Motor neuron (in vitro differentiated cells): Measurements from ENCODE around the gene NPY4R2. TPM values are rescaled to one million over a fixed set of nuclear protein-coding genes. Genes with fewer than 3 reads are reported as not detected.
A peak's percentile ranks its signal among the peaks of the same experiment; 100 is the strongest.
"Not testable (repeated sequence)": the region's sequence is repeated elsewhere in the genome, so short reads cannot be mapped to it uniquely, and the experiment has no call there.

ENCODE experiments used
- ATAC-seq, 8 experiments: fragments of 200-7000 bp; cut with Tn5 transposase; replicated peaks in 6 of 8; 2 replicates each; pipeline ENCODE4 v1.8.0; 2021; ENCODE audit warnings: mild to moderate bottlenecking in 8 of 8, moderate library complexity in 8 of 8
- H3K27ac ChIP-seq, 2 donors: fragments of 250-450 bp; sonication (Bioruptor Pico); 2 replicates each; pipeline ENCODE4 v1.9.0; 2021; ENCODE audit warnings: antibody characterized with exemption in 2 of 2, mild to moderate bottlenecking in 2 of 2, moderate library complexity in 1 of 2
- H3K4me1 ChIP-seq, 2 donors: fragments of 250-450 bp; sonication (Bioruptor Pico); replicated peaks in 1 of 2; 2 replicates each; pipeline ENCODE4 v1.6.1; 2021; ENCODE audit warnings: antibody characterized with exemption in 2 of 2, mild to moderate bottlenecking in 2 of 2, moderate library complexity in 1 of 2
- H3K4me3 ChIP-seq, 5 donors: fragments of 250-450 bp; sonication (Bioruptor Pico); 2 replicates each; pipeline ENCODE4 v1.9.0; 2021; ENCODE audit warnings: antibody characterized with exemption in 5 of 5, mild to moderate bottlenecking in 5 of 5, moderate library complexity in 4 of 5
- WGBS, 10 experiments: fragments of 450-650 bp; shearing (Covaris generic); methylation state at CpG; one replicate each; pipeline ENCODE4 v1.0.0; 2022; 5-methylcytosine and 5-hydroxymethylcytosine counted together
- in situ Hi-C, 9 experiments: fragments of 400-800 bp; cut with MboI; loops; one replicate each; pipeline ENCODE4 v1.15.0; 2021; ENCODE audit warnings: low sequenced_read_pairs in 9 of 9, low pct_unique_long_range_greater_than_20kb in 2 of 9; ENCODE audit not compliant: unreplicated experiment in 9 of 9
- total RNA-seq, 8 experiments: library from RNA; unstranded; fragments of 300-600 nt; gene quantifications; 2 replicates each; pipeline versions ENCODE4 v1.2.3 to v1.2.4, GENCODE V29; 2022

The NPY4R2 gene
- total RNA-seq, 8 experiments from 2014 or later: 0.11 to 1.4 (median 0.21) TPM; not detected in 4

DNA sequence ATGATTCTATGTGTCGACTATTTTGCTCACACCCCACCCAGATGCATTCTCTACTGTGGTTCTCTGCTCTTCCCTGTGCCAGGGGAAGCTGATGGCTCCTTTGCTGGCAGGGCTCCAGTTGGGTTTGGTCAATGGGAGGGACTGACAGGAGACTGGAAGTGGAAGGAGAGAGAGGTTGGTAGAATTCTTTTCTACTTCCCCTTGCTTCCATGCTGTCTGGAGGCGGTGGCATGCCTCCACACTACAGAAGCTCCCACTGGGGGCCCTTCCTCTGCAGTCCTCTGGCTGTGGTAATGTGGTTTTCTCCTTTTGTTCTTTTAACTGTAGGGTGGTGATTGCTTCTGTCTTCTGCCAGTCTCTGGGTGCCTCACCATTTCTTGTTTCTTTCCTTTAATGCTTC, 4.4 kb upstream of the NPY4R2 start:
- H3K4me3 ChIP-seq, H3K4me1 ChIP-seq, H3K27ac ChIP-seq, in situ Hi-C loops: not testable (repeated sequence)
- ATAC-seq: peak in 1 of 8 experiments; percentile 4
- no CpG with 5 or more reads among the region's 2 CpGs for WGBS, 10 experiments

DNA sequence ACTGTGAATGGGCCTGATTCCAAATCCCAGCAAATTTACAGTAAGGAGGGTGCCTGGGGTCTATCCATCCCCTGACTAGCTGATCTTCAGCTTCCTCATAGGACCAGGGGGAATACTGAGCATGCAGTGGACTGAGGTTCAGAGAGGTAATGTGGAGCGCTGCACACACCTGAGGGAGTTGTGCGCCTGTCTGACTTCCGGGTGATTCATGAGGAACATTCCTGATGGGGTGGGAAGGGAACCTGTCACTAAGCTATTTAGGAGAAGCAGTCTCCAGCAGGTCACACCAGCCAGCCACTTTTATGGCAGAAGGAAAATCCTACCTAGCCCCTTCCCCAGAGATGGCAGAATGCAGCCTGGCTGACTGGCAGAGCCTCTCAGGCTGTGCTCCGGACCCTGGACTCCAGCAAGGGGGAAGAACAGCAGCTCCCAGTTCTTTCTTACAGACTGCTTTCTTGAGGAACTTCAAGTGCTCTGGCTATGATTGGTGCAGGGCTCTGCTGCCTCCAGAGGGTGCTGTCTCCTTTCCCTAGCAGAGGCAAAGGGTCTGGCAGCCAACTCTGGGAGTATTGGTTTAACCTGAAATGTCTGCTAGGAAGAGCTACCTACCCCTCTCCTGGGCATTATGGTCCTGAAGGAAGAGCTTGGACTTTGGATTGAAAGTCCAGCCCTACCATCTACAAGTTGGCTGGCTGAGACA, 2.5 kb upstream of the NPY4R2 start:
- H3K4me3 ChIP-seq, H3K27ac ChIP-seq, H3K4me1 ChIP-seq, in situ Hi-C loops: not testable (repeated sequence)
- WGBS, 10 experiments: no CpG with 5 or more reads among the region's 4 CpGs
- ATAC-seq: peak in 4 of 8 experiments; percentile 30 to 88 (median 82)

DNA sequence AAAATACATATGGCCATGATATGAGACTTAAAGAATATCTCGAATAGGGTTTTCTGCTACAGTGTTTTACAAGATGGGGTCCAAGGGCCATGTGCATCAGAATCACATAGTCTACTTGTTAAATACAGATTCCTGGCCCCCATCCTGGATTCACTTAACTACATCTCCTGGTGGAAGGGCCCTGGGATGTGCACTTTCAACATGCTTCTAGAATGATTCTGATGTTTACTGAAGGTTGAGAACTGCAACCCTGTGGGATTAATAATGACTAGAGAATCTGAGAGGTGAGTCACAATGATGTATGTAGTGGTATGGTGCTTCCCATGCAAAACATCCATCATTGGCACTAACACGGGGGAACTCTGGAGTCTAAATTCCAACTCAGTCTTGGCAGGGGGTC, 2.1 kb downstream of the NPY4R2 start:
- no CpG with 5 or more reads among the region's 2 CpGs for WGBS, 10 experiments
- H3K4me3 ChIP-seq, H3K4me1 ChIP-seq, H3K27ac ChIP-seq, in situ Hi-C loops, ATAC-seq: not testable (repeated sequence)

DNA sequence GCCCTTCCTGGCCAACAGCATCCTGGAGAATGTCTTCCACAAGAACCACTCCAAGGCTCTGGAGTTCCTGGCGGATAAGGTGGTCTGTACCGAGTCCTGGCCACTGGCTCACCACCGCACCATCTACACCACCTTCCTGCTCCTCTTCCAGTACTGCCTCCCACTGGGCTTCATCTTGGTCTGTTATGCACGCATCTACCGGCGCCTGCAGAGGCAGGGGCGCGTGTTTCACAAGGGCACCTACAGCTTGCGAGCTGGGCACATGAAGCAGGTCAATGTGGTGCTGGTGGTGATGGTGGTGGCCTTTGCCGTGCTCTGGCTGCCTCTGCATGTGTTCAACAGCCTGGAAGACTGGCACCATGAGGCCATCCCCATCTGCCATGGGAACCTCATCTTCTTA, 4.0 kb downstream of the NPY4R2 start:
- H3K4me1 ChIP-seq, in situ Hi-C loops, H3K4me3 ChIP-seq, H3K27ac ChIP-seq, ATAC-seq: not testable (repeated sequence)
- no CpG with 5 or more reads among the region's 10 CpGs for WGBS, 10 experiments

DNA sequence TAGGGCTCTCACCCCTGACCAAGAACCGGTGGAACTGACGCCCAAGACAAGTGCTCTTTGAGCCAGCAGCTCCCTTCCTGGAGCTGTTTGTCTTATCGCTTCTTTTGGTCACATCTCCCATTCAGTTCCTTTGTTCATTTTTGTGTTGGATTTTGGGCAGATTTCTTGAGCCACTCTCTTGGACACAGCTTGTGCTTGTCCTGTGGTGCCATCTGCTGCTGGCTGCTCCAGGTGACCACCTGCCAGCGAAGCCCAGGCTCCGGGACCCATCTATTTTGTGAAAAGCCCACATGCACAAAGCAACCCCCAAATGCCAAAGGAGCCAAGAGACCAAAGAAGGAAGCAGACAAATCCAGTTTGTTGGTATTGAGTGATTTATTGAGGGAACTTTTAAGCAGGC, 6.2 kb downstream of the NPY4R2 start:
- peak in 2 of 8 experiments; percentile 29 to 82 for ATAC-seq
- H3K27ac ChIP-seq, H3K4me3 ChIP-seq, in situ Hi-C loops, H3K4me1 ChIP-seq: not testable (repeated sequence)
- WGBS, 10 experiments: no CpG with 5 or more reads among the region's 5 CpGs

DNA sequence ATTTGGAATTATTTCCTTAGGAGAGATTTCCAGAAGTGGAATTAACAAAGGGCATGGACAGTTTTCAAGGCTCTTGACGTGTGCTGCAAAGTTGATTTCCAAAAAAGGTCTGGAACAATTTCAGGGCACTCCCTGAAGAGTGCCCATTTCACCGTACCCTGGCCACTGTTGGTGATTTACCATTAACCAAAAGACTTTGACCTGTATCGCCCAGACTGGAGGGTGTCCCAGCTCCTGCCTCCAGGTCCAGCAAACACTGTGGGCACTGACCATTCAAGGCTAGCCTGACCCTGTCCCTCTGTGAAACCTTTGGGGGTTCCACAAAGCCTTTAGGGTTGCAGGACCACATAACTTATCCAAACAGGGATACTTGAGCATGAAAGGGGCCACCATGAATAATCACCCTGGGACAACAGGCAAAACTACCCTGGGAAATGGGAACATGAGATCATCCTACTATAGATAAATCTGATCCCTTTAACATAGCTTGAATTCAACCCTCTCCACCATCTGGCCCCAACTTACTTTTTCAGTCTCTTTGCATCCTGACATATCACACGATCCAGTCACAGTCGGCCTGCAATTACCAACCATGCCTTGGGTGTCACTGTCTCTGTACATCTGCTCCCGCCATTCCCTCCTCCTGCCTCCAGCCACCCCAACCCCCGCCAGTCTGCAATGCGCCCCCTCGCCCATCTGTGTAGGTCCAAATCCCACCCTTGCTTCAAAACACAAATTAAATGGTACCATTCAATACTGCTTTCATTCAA, 8.9 kb downstream of the NPY4R2 start:
- ATAC-seq, H3K4me3 ChIP-seq, H3K27ac ChIP-seq, in situ Hi-C loops, H3K4me1 ChIP-seq: not testable (repeated sequence)
- no CpG with 5 or more reads among the region's 9 CpGs for WGBS, 10 experiments

DNA sequence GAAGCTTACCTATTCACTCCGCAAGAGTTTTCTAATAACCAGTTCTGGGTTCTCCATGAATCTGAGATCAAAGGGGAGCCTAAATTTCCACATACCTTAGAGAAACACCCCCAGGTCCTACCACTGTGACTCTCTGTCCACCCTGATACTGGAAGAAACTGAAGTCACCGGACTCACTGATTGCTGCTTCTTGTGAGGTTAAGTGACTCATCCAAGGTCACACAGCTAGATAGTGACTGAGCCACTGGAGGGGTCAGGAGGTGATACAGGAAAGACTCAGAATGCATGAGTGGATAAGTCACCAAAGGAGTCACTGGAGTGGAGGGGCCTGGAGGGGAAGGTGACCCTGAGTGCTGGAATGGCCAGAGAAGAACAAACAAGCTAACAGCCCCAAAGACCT, 9.8 kb downstream of the NPY4R2 start:
- WGBS, 10 experiments: no CpG with 5 or more reads among the region's 2 CpGs
- H3K27ac ChIP-seq, H3K4me3 ChIP-seq, H3K4me1 ChIP-seq, in situ Hi-C loops, ATAC-seq: not testable (repeated sequence)

DNA sequence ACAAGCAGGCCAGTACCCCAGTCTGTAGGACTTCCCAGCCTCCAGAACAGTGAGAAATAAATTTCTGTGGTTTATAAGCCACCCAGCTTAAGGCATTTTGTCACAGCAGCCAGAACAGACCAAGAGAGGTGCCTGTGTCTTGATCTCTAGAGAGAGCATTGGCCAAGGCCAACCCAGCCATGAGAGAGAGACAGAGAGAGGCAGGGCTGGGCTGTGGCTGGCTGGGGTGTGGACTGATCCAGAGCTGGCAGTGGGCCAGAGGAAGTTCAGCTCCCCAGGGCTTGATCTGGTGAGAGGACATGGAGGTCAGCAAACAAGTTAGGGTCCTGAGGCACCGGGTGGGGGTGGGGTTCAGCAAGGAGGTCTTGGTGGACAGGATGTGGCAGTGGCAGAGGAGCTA, 14.4 kb downstream of the NPY4R2 start:
- H3K27ac ChIP-seq, H3K4me3 ChIP-seq, in situ Hi-C loops, H3K4me1 ChIP-seq: not testable (repeated sequence)
- no CpG with 5 or more reads among the region's 1 CpG for WGBS, 10 experiments
- ATAC-seq: peak in 2 of 8 experiments; percentile 75 to 80

DNA sequence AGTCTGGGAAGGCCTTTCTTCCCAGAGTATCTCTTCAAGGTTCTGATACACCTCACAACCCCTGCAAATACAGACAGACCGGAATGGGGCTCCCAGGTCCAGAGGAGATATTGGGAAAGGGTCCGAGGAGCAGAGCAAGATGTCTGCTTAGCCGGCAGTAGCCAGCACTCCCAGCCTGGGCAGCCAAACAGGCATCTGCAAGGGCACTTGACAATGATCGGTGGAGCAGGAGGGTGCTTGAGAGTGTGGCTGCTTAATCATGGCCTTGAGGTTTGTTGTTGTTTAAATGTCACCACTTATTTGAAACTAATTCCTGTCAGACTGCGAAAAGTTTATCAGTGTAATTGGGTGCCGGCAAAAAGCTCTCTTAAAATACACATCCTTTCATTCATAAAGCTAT, 15.0 kb downstream of the NPY4R2 start:
- ATAC-seq, in situ Hi-C loops, H3K4me1 ChIP-seq, H3K4me3 ChIP-seq, H3K27ac ChIP-seq: not testable (repeated sequence)
- no CpG with 5 or more reads among the region's 6 CpGs for WGBS, 10 experiments

DNA sequence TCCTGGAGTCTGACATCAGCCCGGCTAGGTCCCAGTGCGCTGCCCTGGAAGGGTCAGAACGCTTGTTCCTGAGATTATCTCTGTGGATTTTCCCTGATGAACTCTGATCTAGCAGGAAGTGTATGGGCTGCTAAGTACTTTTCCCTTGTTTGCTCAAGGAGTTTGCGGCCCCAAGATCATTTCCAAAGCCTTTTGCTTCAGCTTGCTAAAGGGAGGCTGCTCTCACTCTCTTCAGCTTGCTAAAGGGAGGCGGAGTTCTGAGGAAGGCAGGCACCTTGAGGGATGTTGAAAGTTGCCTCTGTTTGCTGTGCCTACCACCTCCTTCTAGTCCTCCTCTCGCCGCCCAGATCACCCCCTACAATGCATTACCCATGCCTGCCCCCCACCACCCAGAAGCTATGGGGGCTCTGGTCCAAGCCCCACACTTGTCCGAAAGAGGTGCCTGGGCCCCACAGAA, 18.3 kb downstream of the NPY4R2 start:
- in situ Hi-C loops, H3K4me3 ChIP-seq, H3K27ac ChIP-seq, H3K4me1 ChIP-seq, ATAC-seq: not testable (repeated sequence)
- no CpG with 5 or more reads among the region's 8 CpGs for WGBS, 10 experiments

DNA sequence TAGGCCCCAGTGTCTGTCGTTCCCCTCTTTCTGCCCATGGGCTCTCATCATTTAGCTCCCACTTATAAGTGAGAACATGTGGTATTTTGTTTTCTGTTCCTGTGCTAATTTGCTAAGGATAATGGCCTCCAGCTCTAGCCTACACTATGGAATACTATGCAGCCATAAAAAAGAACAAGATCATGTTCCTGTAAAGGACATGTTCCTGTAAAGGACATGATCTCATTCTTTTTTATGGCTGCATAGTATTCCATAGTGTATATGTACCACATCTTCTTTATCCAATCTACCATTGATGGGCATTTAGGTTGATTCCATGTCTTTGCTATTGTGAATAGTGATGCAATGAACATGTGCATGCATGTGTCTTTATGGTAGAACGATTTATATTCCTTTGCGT, 19.2 kb downstream of the NPY4R2 start:
- ATAC-seq, in situ Hi-C loops, H3K27ac ChIP-seq, H3K4me3 ChIP-seq, H3K4me1 ChIP-seq: not testable (repeated sequence)
- WGBS, 10 experiments: 100% methylated on average over 1 of the region's 3 CpGs; no CpG with 5 or more reads in 9 of the 10 experiments

DNA sequence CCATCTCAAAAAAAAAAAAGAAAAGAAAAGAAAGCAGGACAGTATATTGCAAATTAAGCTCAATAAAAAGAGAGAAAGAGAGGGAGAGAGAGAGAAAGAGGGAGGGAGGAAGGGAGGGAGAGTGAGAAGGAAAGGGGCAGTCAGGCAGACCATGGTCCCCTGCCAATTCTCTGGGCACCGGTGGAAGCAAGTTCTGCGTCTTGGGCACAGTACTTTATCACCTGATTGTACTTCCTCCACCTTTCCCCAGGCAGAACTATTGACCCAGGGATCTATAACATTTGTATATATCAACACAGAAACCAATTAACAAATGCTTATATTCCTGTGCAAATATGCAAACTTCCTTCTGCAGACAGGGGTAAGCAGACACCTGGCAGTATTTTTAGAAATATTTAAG, 22.4 kb downstream of the NPY4R2 start:
- H3K27ac ChIP-seq, in situ Hi-C loops, H3K4me1 ChIP-seq, H3K4me3 ChIP-seq: not testable (repeated sequence)
- peak in 1 of 8 experiments; percentile 25 for ATAC-seq
- 80% methylated on average over 1 of the region's 2 CpGs; no CpG with 5 or more reads in 9 of the 10 experiments for WGBS, 10 experiments

DNA sequence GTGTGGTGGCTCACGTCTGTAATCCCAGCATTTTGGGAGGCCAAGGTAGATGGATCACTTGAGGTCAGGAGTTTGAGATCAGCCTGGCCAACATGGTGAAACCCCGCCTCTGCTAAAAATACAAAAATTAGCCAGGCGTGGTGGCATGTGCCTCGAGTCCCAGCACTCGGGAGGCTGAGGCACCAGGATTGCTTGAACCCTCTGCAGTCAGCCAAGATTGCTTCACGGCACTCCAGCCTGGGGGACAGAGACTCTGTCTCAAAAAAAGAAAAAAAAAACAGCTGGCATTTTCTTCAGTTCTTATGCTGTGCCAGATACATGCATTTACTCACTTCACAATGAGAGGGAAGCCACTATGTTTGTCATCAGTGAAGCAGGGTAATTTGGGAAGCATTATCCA, 22.9 kb downstream of the NPY4R2 start:
- peak in 1 of 8 experiments; percentile 26 for ATAC-seq
- in situ Hi-C loops: not testable (repeated sequence)
- WGBS, 10 experiments: 20% methylated on average over 1 of the region's 6 CpGs; no CpG with 5 or more reads in 9 of the 10 experiments

More for the DNA sequence above, 22.9 kb downstream of the NPY4R2 start:
- not testable (repeated sequence) for H3K4me3 ChIP-seq, H3K4me1 ChIP-seq, H3K27ac ChIP-seq
